Endothelial cell of umbilical vein (primary cell): Measurements from ENCODE around the gene CALU. TPM values are rescaled to one million over a fixed set of nuclear protein-coding genes. Genes with fewer than 3 reads are reported as not detected.

Source experiments
- BruUV-seq: library from RNA; stranded (reverse); fragments of 400-500 nt; replicated peaks from 2 replicates; lab custom pipeline; 2021; lab: Mats Ljungman, UMichigan
- CTCF ChIA-PET: fragments of 300-600, 350-600 bp; sonication (Branson Sonifier 250); formaldehyde crosslinking; loops from one replicate; lab custom pipeline; 2021; ENCODE audit warnings: antibody characterized with exemption, inconsistent platforms; lab: Charles Lee
- POLR2A ChIA-PET: fragments of 300-600, 350-600 bp; sonication (Branson Sonifier 250); formaldehyde crosslinking; loops from one replicate; lab custom pipeline; 2021; ENCODE audit warnings: antibody characterized with exemption, inconsistent platforms; lab: Charles Lee
- DNase-seq: peaks from one replicate; pipeline ENCODE4 v3.0.0-alpha.2; 2011; ENCODE audit warnings: low read depth, low spot score
- FAIRE-seq: peaks from 2 replicates; lab custom pipeline; 2011; peaks lifted over from hg19 to GRCh38; lab: Jason Lieb, UNC
- H2AFZ ChIP-seq: 2 replicates; pipeline ENCODE4 v1.6.0; 2012; ENCODE audit warnings: low read depth, low read length, control low read depth, inconsistent platforms
- H3K27ac ChIP-seq: 2 replicates; pipeline ENCODE4 v1.5.1; 2011; ENCODE audit warnings: low read depth, mild to moderate bottlenecking, control low read depth, low read length, moderate library complexity; ENCODE audit not compliant: insufficient read depth
- H3K27me3 ChIP-seq, 2 experiments: 2 replicates each; pipeline versions ENCODE4 v1.6.0 to v1.6.1; 2011; ENCODE audit warnings: low read length in 2 of 2, mixed read lengths in 1 of 2; ENCODE audit not compliant: control insufficient read depth in 2 of 2, insufficient read depth in 2 of 2
- H3K36me3 ChIP-seq, 2 experiments: 2 replicates in 1 of 2; 3 replicates in 1 of 2; pipeline ENCODE4 v1.5.1; 2011; ENCODE audit warnings: low read length in 2 of 2, mild to moderate bottlenecking in 1 of 2, moderate library complexity in 1 of 2; ENCODE audit not compliant: control insufficient read depth in 2 of 2, insufficient read depth in 2 of 2; ENCODE audit errors: extremely low read depth in 1 of 2
- H3K4me1 ChIP-seq: 3 replicates; pipeline ENCODE4 v1.5.1; 2011; ENCODE audit warnings: mild to moderate bottlenecking, low read length; ENCODE audit not compliant: control insufficient read depth, insufficient read depth; ENCODE audit errors: extremely low read depth
- H3K4me2 ChIP-seq: 2 replicates; pipeline ENCODE4 v1.6.1; 2011; ENCODE audit warnings: low read length, control low read depth, mixed read lengths; ENCODE audit not compliant: insufficient read depth
- H3K4me3 ChIP-seq, 3 experiments: fragments of 200-600 bp in 1 of 3; sonication (generic), shearing (Covaris generic) in 1 of 3; replicated peaks in 1 of 3; 2 replicates each; pipeline ENCODE4 v1.5.1; 2011 to 2016; ENCODE audit warnings: control low read depth in 3 of 3, low read length in 3 of 3, mild to moderate bottlenecking in 2 of 3, inconsistent platforms in 1 of 3, low read depth in 1 of 3, moderate library complexity in 1 of 3; ENCODE audit not compliant: insufficient read depth in 1 of 3
- H3K79me2 ChIP-seq: 2 replicates; pipeline ENCODE4 v1.6.0; 2012; ENCODE audit warnings: low read length, inconsistent platforms; ENCODE audit not compliant: control insufficient read depth, insufficient read depth
- H3K9ac ChIP-seq: replicated peaks from 2 replicates; pipeline ENCODE3; 2011; ENCODE audit warnings: low read length, control low read depth; ENCODE audit not compliant: insufficient read depth; ENCODE audit errors: extremely low read depth
- H3K9me1 ChIP-seq: replicated peaks from 3 replicates; pipeline ENCODE4 v1.6.0; 2011; ENCODE audit warnings: mild to moderate bottlenecking, low read length; ENCODE audit not compliant: control insufficient read depth, insufficient read depth; ENCODE audit errors: extremely low read depth
- H3K9me3 ChIP-seq: replicated peaks from 2 replicates; pipeline ENCODE4 v1.5.1; 2012; ENCODE audit warnings: low read length, inconsistent platforms; ENCODE audit not compliant: control insufficient read depth, insufficient read depth
- H4K20me1 ChIP-seq: replicated peaks from 2 replicates; pipeline ENCODE3; 2011; ENCODE audit warnings: mild to moderate bottlenecking, low read length; ENCODE audit not compliant: control insufficient read depth, insufficient read depth; ENCODE audit errors: extremely low read depth
- CTCF ChIP-seq, 2 donors: IDR thresholded peaks; 1 replicate in 1 of 2; 2 replicates in 1 of 2; pipeline ENCODE4 v1.5.1; 2011; ENCODE audit warnings: low read length in 2 of 2, mild to moderate bottlenecking in 2 of 2, moderate library complexity in 2 of 2, control low read depth in 1 of 2, inconsistent platforms in 1 of 2, low read depth in 1 of 2; ENCODE audit not compliant: insufficient read depth in 1 of 2; ENCODE audit errors: extremely low read depth in 1 of 2
- EZH2 ChIP-seq: IDR thresholded peaks from 2 replicates; pipeline ENCODE4 v1.6.1; 2012; ENCODE audit warnings: borderline replicate concordance, low read depth, mild to moderate bottlenecking, moderate library complexity, low read length, inconsistent platforms; ENCODE audit not compliant: severe bottlenecking
- FOS ChIP-seq: IDR thresholded peaks from 2 replicates; pipeline ENCODE4 v1.6.1; 2011; ENCODE audit warnings: mild to moderate bottlenecking, low read length, moderate library complexity, borderline replicate concordance; ENCODE audit not compliant: insufficient read depth
- GATA2 ChIP-seq: IDR thresholded peaks from 2 replicates; pipeline ENCODE4 v1.7.0; 2011; ENCODE audit warnings: low read depth, mild to moderate bottlenecking, moderate library complexity, mixed read lengths, low read length; ENCODE audit not compliant: insufficient read length, insufficient read depth
- JUN ChIP-seq: IDR thresholded peaks from 2 replicates; pipeline ENCODE4 v1.6.1; 2011; ENCODE audit warnings: borderline replicate concordance, low read depth; ENCODE audit not compliant: insufficient read length, insufficient read depth
- MAX ChIP-seq: IDR thresholded peaks from 2 replicates; pipeline ENCODE4 v1.6.1; 2011; ENCODE audit not compliant: insufficient read depth, insufficient read length
- MYC ChIP-seq: IDR thresholded peaks from one replicate; pipeline ENCODE4 v1.6.1; 2011; ENCODE audit warnings: mild to moderate bottlenecking, low read depth, low read length
- POLR2A ChIP-seq: IDR thresholded peaks from 2 replicates; pipeline ENCODE4 v1.6.1; 2012; ENCODE audit warnings: low read depth, mild to moderate bottlenecking, control low read depth, low read length
- POLR2AphosphoS5 ChIP-seq: IDR thresholded peaks from 2 replicates; pipeline ENCODE4 v1.6.1; 2012; ENCODE audit warnings: low read depth, mild to moderate bottlenecking, control low read depth, low read length, moderate library complexity; ENCODE audit not compliant: insufficient read depth
- dilution Hi-C: fragments of 300-500 bp; cut with MboI; formaldehyde crosslinking; loops from one replicate; pipeline ENCODE4 v1.15.0; 2019; ENCODE audit warnings: low sequenced_read_pairs; ENCODE audit not compliant: extremely low pct_ligation_motif_present
- intact Hi-C: fragments of 100-400 bp; cut with micrococcal nuclease; formaldehyde crosslinking; loops from one replicate; pipeline ENCODE4 v1.10.0; 2022
- polyA plus RNA-seq, 4 experiments: library from polyadenylated mRNA; depleted of rRNA in 3 of 4; stranded (reverse) in 3 of 4; unstranded in 1 of 4; fragments of >200 nt; gene quantifications; 2 replicates each; pipeline versions ENCODE4 v1.2.1 to v1.2.3, GENCODE V29; 2011 to 2012; ENCODE audit warnings: missing spikeins in 1 of 4
- total RNA-seq: library from RNA; stranded (reverse); gene quantifications from 2 replicates; pipeline ENCODE4 v1.2.3, GENCODE V29; 2021

Gene CALU
- total and polyA plus RNA-seq, 2 donors (not counting 3 experiments of a cell fraction or from before 2014, with no cell fraction given), result 135 to 257 TPM

- no peak overlapping the region for H3K4me3 ChIP-seq
- no peak overlapping the region for H3K9ac ChIP-seq
- H4K20me1 ChIP-seq, result peaks cover 8% of the 10 kb centered on the region
- dilution Hi-C loops, result no loop called here
- DNase-seq, result no peak
- peaks cover 37% of the 10 kb centered on the region for H3K79me2 ChIP-seq
- H3K9me3 ChIP-seq, result no peaks in the 10 kb centered on the region
- no TSS peak for BruUV-seq
- TF ChIP-seq POLR2AphosphoS5 (no peak), JUN (no peak), GATA2 (no peak), CTCF (IDR thresholded peaks at IDR 0.05; ENCODE audit: extremely low read depth in 1 of 2, insufficient read depth in 1 of 2, low read depth in 1 of 2, low read length in 2 of 2) (no peak), EZH2 (no peak), MAX (no peak), MYC (no peak), FOS (no peak), POLR2A (no peak)
- POLR2A ChIA-PET, result no interaction called here
- no peaks in the 10 kb centered on the region for H3K27me3 ChIP-seq
- no peak for FAIRE-seq
- intact Hi-C loops, result no loop called here
- no peak overlapping the region for H3K27ac ChIP-seq
- H3K4me1 ChIP-seq, result no peaks in the 10 kb centered on the region
- CTCF ChIA-PET, result interaction anchor here (0.6 to 1.8 kb wide), 2 partner anchors 19 to 412 kb away, joined by 3 to 5 read pairs; partner anchors contain the start of gene CALU
- no peak overlapping the region for H3K4me2 ChIP-seq
- H2AFZ ChIP-seq, result no peak overlapping the region
- H3K36me3 ChIP-seq, result peaks cover 18 to 35% of the 10 kb centered on the region in 2 experiments
- peaks cover 2% of the 10 kb centered on the region for H3K9me1 ChIP-seq
Observed at GRCh38 chr7:128757203-128757602, 18.0 kb downstream of the CALU start.
